A549 treated with RU486 at 1 μM for 4 hours (cell line): ENCODE data around the gene XKRX. TPM values are rescaled to one million over a fixed set of nuclear protein-coding genes. Genes with fewer than 3 reads are reported as not detected.

Experiments used
- total RNA-seq: library from RNA; stranded (reverse); fragments of 200-300 nt; extraction: Qiagen RNA extraction; gene quantifications from 5 replicates; pipeline ENCODE4 v1.2.3, GENCODE V29; 2022; ENCODE audit warnings: low read depth

The XKRX gene
- total RNA-seq: 0.20 to 0.30 TPM (median 0.27 TPM) in 5 replicates

GRCh38 chrX:100928660-100929613, at the start of gene XKRX:
Gene XKRX (minus strand): TSS chrX:100928917. CDS start chrX:100928304, 613 bp downstream.

GRCh38 chrX:100969408-100969807, 40.7 kb upstream of the XKRX start, which contains the start of gene ARL13A:
Gene ARL13A (plus strand): TSS chrX:100969708. CDS start chrX:100973690, 3,982 bp downstream.

GRCh38 chrX:100874325-100874724, 54.4 kb downstream of the XKRX start, which contains the start of gene NOX1:
Gene NOX1 (minus strand): TSS chrX:100874359. CDS start chrX:100874139, 220 bp downstream.

Other genes starting within 250 kb of the XKRX start
- 1.9 to 2.6 TPM (median 2.2 TPM) in 5 replicates for gene SYTL4, start 196.8 kb downstream of the XKRX start, total RNA-seq
- 31.3 to 35.5 TPM (median 32.4 TPM) in 5 replicates for gene CSTF2, start 108.5 kb downstream of the XKRX start, total RNA-seq
- 0.07 to 0.12 TPM in 2 of 5 replicates, not detected in the others for gene NOX1, start 54.6 kb downstream of the XKRX start, total RNA-seq
- 0.13 to 0.18 TPM (median 0.16 TPM) in 4 of 5 replicates, not detected in the other for gene ARL13A, start 40.8 kb upstream of the XKRX start, total RNA-seq
- 12.9 to 15.5 TPM (median 15.0 TPM) in 5 replicates for gene TRMT2B, start 123.2 kb upstream of the XKRX start, total RNA-seq
- gene TMEM35A, start 150.0 kb upstream of the XKRX start, total RNA-seq: not detected in 5 replicates
- 6.3 to 13.3 TPM (median 12.2 TPM) in 5 replicates for gene CENPI, start 169.3 kb upstream of the XKRX start, total RNA-seq